NCI-H1694 (cell line): ENCODE measurements around the gene PPFIBP1.

ENCODE experiments used
- DNase-seq: peaks from one replicate; lab custom pipeline; 2025; lab: John Stamatoyannopoulos, UW

Gene PPFIBP1

GRCh38 chr12:27523642-27524493, at the start of gene PPFIBP1:
Gene PPFIBP1, plus strand, starts transcription at chr12:27524206. Its CDS starts 109,191 bp downstream, at chr12:27633397.
- DNase-seq, result peak; percentile 95

GRCh38 chr12:27474344-27474743, 49.7 kb upstream of the PPFIBP1 start:
- DNase-seq, result no peak

GRCh38 chr12:27477049-27477448, 47.0 kb upstream of the PPFIBP1 start:
- DNase-seq, result no peak

- no peak for DNase-seq
Measured at GRCh38 chr12:27478949-27479348, 45.1 kb upstream of the PPFIBP1 start.

- no peak for DNase-seq
Measured at GRCh38 chr12:27480016-27480415, 44.0 kb upstream of the PPFIBP1 start.

GRCh38 chr12:27486961-27487360, 37.0 kb upstream of the PPFIBP1 start:
- DNase-seq, result no peak

- DNase-seq, result no peak
Measured at GRCh38 chr12:27488479-27488878, 35.5 kb upstream of the PPFIBP1 start.

GRCh38 chr12:27491226-27491625, 32.8 kb upstream of the PPFIBP1 start:
- DNase-seq, result no peak

- DNase-seq, result no peak
Measured at GRCh38 chr12:27493260-27493940, 30.6 kb upstream of the PPFIBP1 start.

- DNase-seq, result no peak
Measured at GRCh38 chr12:27497446-27497845, 26.6 kb upstream of the PPFIBP1 start.

GRCh38 chr12:27498149-27498548, 25.9 kb upstream of the PPFIBP1 start:
- DNase-seq, result no peak

- no peak for DNase-seq
Measured at GRCh38 chr12:27498761-27499160, 25.2 kb upstream of the PPFIBP1 start.

- no peak for DNase-seq
Measured at GRCh38 chr12:27499377-27499776, 24.6 kb upstream of the PPFIBP1 start.

GRCh38 chr12:27500546-27500945, 23.5 kb upstream of the PPFIBP1 start:
- DNase-seq, result no peak

GRCh38 chr12:27502021-27502435, 22.0 kb upstream of the PPFIBP1 start:
- no peak for DNase-seq

- no peak for DNase-seq
Measured at GRCh38 chr12:27504507-27504906, 19.5 kb upstream of the PPFIBP1 start.

- DNase-seq, result no peak
Measured at GRCh38 chr12:27505109-27505508, 18.9 kb upstream of the PPFIBP1 start.

GRCh38 chr12:27505761-27506160, 18.2 kb upstream of the PPFIBP1 start:
- DNase-seq, result no peak

- DNase-seq, result no peak
Measured at GRCh38 chr12:27506645-27507189, 17.3 kb upstream of the PPFIBP1 start.

GRCh38 chr12:27508736-27509431, 15.1 kb upstream of the PPFIBP1 start:
- no peak for DNase-seq

GRCh38 chr12:27511031-27511722, 12.8 kb upstream of the PPFIBP1 start:
- no peak for DNase-seq

GRCh38 chr12:27511723-27512045, 12.3 kb upstream of the PPFIBP1 start:
- no peak for DNase-seq
